ENCODE data around the gene DYNC2H1. TPM values are rescaled to one million over a fixed set of nuclear protein-coding genes. Genes with fewer than 3 reads are reported as not detected.

DYNC2H1 gene
- total and polyA plus RNA-seq, 8 donors, result 1.2 to 63.7 (median 14.4) TPM

DNA sequence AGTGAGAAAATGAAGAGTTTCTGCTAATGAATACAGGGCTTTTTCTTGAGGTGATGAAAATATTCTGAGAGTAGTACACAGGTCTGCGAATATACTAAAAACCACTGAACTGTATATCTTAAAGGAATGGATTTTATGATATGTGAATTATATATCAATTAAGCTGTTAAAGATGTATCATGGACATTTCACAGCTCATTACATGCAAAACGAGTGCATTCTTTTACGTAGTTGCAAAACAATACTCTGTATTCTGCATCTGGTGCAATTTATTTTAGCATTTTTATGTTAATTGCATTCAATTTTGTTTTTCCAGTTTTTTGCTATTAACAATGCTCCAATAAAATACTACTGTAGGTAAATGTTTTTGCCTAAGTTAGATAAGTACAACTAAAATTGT lies 411.6 kb downstream of the DYNC2H1 start:
- no peaks in the 10 kb centered on the region for H3K4me1 ChIP-seq
- WGBS, 5 donors, result 83 to 89% (median 87%) methylated on average over 3 of the region's 3 CpGs
- no peak overlapping the region for H3K4me3 ChIP-seq
- TF ChIP-seq POLR2AphosphoS5 (IDR thresholded peaks at IDR 0.05), result no peak
- TF ChIP-seq POLR2A (IDR thresholded peaks at IDR 0.05), result no peak
- TF ChIP-seq, protein P1, sequence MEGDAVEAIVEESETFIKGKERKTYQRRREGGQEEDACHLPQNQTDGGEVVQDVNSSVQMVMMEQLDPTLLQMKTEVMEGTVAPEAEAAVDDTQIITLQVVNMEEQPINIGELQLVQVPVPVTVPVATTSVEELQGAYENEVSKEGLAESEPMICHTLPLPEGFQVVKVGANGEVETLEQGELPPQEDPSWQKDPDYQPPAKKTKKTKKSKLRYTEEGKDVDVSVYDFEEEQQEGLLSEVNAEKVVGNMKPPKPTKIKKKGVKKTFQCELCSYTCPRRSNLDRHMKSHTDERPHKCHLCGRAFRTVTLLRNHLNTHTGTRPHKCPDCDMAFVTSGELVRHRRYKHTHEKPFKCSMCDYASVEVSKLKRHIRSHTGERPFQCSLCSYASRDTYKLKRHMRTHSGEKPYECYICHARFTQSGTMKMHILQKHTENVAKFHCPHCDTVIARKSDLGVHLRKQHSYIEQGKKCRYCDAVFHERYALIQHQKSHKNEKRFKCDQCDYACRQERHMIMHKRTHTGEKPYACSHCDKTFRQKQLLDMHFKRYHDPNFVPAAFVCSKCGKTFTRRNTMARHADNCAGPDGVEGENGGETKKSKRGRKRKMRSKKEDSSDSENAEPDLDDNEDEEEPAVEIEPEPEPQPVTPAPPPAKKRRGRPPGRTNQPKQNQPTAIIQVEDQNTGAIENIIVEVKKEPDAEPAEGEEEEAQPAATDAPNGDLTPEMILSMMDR (IDR thresholded peaks at IDR 0.05), result no peak
- no peak for TF ChIP-seq EP300 (IDR thresholded peaks at IDR 0.05)
- H3K27ac ChIP-seq, result no peak overlapping the region
- H3K36me3 ChIP-seq, result no peaks in the 10 kb centered on the region
- H3K9me3 ChIP-seq, result peaks cover 0 to 15% (median 8%) of the 10 kb centered on the region in 4 donors
- intact Hi-C loops (cut with DNase I; ENCODE audit: low total_unique reads), result no loop called here
- DNase-seq, result no peak
- H3K27me3 ChIP-seq, result no peaks in the 10 kb centered on the region

- TF ChIP-seq EP300 (IDR thresholded peaks at IDR 0.05) (no peak), POLR2A (IDR thresholded peaks at IDR 0.05) (no peak)
- TF ChIP-seq, protein P1 (IDR thresholded peaks at IDR 0.05), result no peak
- no peaks in the 10 kb centered on the region for H3K36me3 ChIP-seq
- H3K27ac ChIP-seq, result no peak overlapping the region
- no peak for DNase-seq
- no peak overlapping the region for H3K4me3 ChIP-seq
- intact Hi-C loops (cut with DNase I; ENCODE audit: low total_unique reads), result no loop called here
- WGBS, 5 donors, result 30 to 43% (median 38%) methylated on average over 2 of the region's 2 CpGs
- H3K4me1 ChIP-seq, result no peaks in the 10 kb centered on the region
- H3K27me3 ChIP-seq, result no peaks in the 10 kb centered on the region
- H3K9me3 ChIP-seq, result no peaks in the 10 kb centered on the region
Measured at GRCh38 chr11:103525069-103525468, 415.8 kb downstream of the DYNC2H1 start.

DNA sequence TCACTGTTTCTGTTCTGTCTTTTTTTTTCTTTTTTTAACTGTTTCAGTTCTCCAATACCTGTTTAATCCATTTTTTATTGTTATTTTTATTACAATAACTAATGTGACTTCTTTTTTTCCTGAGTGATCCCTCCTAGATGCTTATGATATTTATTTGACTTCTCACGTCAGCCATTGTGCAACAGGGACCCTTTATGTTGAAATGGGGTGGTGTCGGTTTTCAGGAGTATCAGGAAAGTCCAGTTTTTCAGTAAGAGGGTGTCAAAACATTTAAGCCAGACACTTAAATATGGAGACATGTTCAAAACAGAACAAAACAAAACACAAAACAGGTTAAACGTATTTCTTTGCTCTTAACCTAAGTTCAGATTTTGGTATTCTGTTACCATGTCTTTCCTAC lies 418.8 kb downstream of the DYNC2H1 start:
- Histone ChIP-seq H3K9me3 (no peaks in the 10 kb centered on the region), H3K4me3 (no peak overlapping the region), H3K27me3 (no peaks in the 10 kb centered on the region), H3K4me1 (no peaks in the 10 kb centered on the region), H3K27ac (no peak overlapping the region), H3K36me3 (no peaks in the 10 kb centered on the region)
- 40 to 51% (median 42%) methylated on average over 3 of the region's 3 CpGs for WGBS, 5 donors
- no peak for DNase-seq
- intact Hi-C loops (cut with DNase I; ENCODE audit: low total_unique reads), result no loop called here
- TF ChIP-seq POLR2A (IDR thresholded peaks at IDR 0.05) (no peak), POLR2AphosphoS5 (IDR thresholded peaks at IDR 0.05) (no peak), EP300 (IDR thresholded peaks at IDR 0.05) (no peak)
- TF ChIP-seq, protein P1 (IDR thresholded peaks at IDR 0.05), result no peak

DNA sequence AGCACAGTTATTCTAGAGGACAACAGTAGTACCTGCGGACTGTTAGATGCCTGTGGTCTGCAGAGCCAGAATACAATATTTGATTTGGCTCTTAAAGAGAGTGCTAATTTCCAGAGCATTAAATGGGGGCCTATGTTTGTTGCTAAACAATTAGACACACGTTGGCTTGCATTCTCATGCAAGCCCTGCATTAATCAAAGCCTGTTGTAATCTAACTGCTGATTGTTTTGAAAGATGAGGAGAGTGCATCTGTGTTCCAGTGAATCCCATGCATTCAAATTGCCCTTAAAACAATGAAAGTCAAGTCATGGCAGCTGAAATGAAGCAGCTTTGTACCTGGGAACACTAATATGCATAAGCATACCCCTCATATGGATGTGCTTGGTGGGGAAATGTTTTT lies 419.4 kb downstream of the DYNC2H1 start:
- 26 to 45% (median 41%) methylated on average over 2 of the region's 2 CpGs for WGBS, 5 donors

More for the DNA sequence above, 419.4 kb downstream of the DYNC2H1 start:
- H3K27ac ChIP-seq, result no peak overlapping the region
- TF ChIP-seq POLR2A (IDR thresholded peaks at IDR 0.05) (no peak), POLR2AphosphoS5 (IDR thresholded peaks at IDR 0.05) (no peak), EP300 (IDR thresholded peaks at IDR 0.05) (no peak)
- TF ChIP-seq, protein P1 (IDR thresholded peaks at IDR 0.05), result no peak
- no peaks in the 10 kb centered on the region for H3K27me3 ChIP-seq
- H3K36me3 ChIP-seq, result no peaks in the 10 kb centered on the region
- no peak overlapping the region for H3K4me3 ChIP-seq
- no peak for DNase-seq
- H3K4me1 ChIP-seq, result no peaks in the 10 kb centered on the region
- intact Hi-C loops (cut with DNase I; ENCODE audit: low total_unique reads), result no loop called here
- no peaks in the 10 kb centered on the region for H3K9me3 ChIP-seq
